CD4-positive, alpha-beta T cell treated with Interleukin-10 for 1 hour (primary cell): ENCODE results near the gene LAG3.

Source experiments
- DNase-seq: peaks from one replicate; pipeline ENCODE4 v3.0.0-alpha.2; 2020

LAG3 gene

GRCh38 chr12:6824901-6825381 is 52.6 kb downstream of the LAG3 start:
- DNase-seq: no peak

GRCh38 chr12:6825398-6826124 is 53.2 kb downstream of the LAG3 start:
- DNase-seq: peak; percentile 80

GRCh38 chr12:6826125-6826733 is 53.9 kb downstream of the LAG3 start:
- DNase-seq: no peak

GRCh38 chr12:6826734-6827436 is 54.6 kb downstream of the LAG3 start:
- no peak for DNase-seq

- peak; percentile 45 for DNase-seq
These were observed 55.2 kb downstream of the LAG3 start for GRCh38 chr12:6827437-6827911.
